ENCODE data around the gene ST6GALNAC3.

GRCh38 chr1:76354236-76354635, 279.7 kb downstream of the ST6GALNAC3 start:
- no peak for TF ChIP-seq POLR2AphosphoS5 (IDR thresholded peaks at IDR 0.05; ENCODE audit: low read depth, low read length)
- TF ChIP-seq POLR2A (IDR thresholded peaks at IDR 0.05; ENCODE audit: low read depth, low read length): no peak
